Pancreas (tissue), 10 donors: ENCODE measurements around the gene CCDC12. TPM values are rescaled to one million over a fixed set of nuclear protein-coding genes. Genes with fewer than 3 reads are reported as not detected.

ENCODE experiments used
- ATAC-seq, 4 donors: fragments of 200-7000 bp; cut with Tn5 transposase; one replicate each; pipeline versions ENCODE4 v1.8.0 to v1.9.1; 2020; ENCODE audit warnings: mild to moderate bottlenecking in 4 of 4, moderate library complexity in 4 of 4
- DNase-seq, 6 donors: peaks; one replicate each; pipeline ENCODE4 v3.0.0-alpha.2; 2020
- FAIRE-seq: peaks from 2 replicates; lab custom pipeline; 2012; peaks lifted over from hg19 to GRCh38; lab: Jason Lieb, UNC
- H3K27ac ChIP-seq, 4 donors: fragments of 200-600 bp; sonication (generic); 1 replicate in 3 of 4; 2 replicates in 1 of 4; pipeline versions ENCODE4 v1.5.0 to v1.8.0; 2020
- H3K27me3 ChIP-seq, 4 donors: fragments of 200-600 bp; one replicate each; pipeline ENCODE4 v1.8.0; 2021
- H3K36me3 ChIP-seq, 3 donors: fragments of 200-600 bp; sonication (generic) in 1 of 3; one replicate each; pipeline versions ENCODE4 v1.5.0 to v1.8.0; 2020 to 2021
- H3K4me1 ChIP-seq, 3 donors: fragments of 200-600 bp; one replicate each; pipeline ENCODE4 v1.8.0; 2021
- H3K4me3 ChIP-seq, 4 donors: fragments of 200-600 bp; sonication (generic) in 2 of 4; one replicate each; pipeline versions ENCODE4 v1.5.0 to v1.8.0; 2020 to 2021
- H3K9me3 ChIP-seq, 4 donors: fragments of 200-600 bp; one replicate each; pipeline ENCODE4 v1.8.0; 2021
- WGBS, 2 donors: extraction: QIAGEN DNeasy Blood & Tissue Kit; methylation state at CpG; one replicate each; pipeline ENCODE4 v1.1.7; 2013; 5-methylcytosine and 5-hydroxymethylcytosine counted together
- intact Hi-C, 3 donors: fragments of 100-400 bp; cut with DNase I; formaldehyde crosslinking; loops; one replicate each; pipeline versions ENCODE4 v1.11.1 to v1.14.2; 2022
- polyA plus RNA-seq, 2 donors: library from polyadenylated mRNA; stranded (reverse); fragments of 200-250 nt; gene quantifications; one replicate each; pipeline ENCODE4 v1.2.3, GENCODE V29; 2013
- total RNA-seq, 6 donors: library from RNA; stranded (reverse); fragmentation: NEBNext Ultra II Directional in 4 of 6; extraction: Animal tissue kit (Norgen Biotek cat#: 25700) in 4 of 6; gene quantifications; one replicate each; pipeline versions ENCODE4 v1.2.1 to v1.2.4, GENCODE V29; 2021 to 2023
- TF ChIP-seq, protein P1 (sequence below), 4 donors: fragments of 200-600 bp; sonication (generic) in 3 of 4; IDR thresholded peaks; one replicate each; pipeline versions ENCODE4 v1.5.0 to v1.8.0; 2021; ENCODE audit warnings: antibody characterized with exemption in 4 of 4
- donor health status: healthy with polysubstance abuse.
- donor health status: DM: no; HTN: no; CAD: no; lungs with moderate emphysema.
- donor health status: DM: no; HTN: no; CAD: no.
- donor health status: control.
- donor health status: control.
- donor health status: Bipolar disorder and iron deficiency.
- donor health status: DM: yes; HTN: yes; CAD: no.
- donor health status: DM: no; HTN: no; CAD: no.
- donor health status: DM: no; HTN: no; CAD: no.
- donor health status: DM: yes; HTN: yes; CAD: no.

Gene CCDC12
- total and polyA plus RNA-seq, 8 donors, result 20.7 to 82.8 (median 24.9) TPM

GRCh38 chr3:46930945-46931403 is 45.6 kb downstream of the CCDC12 start:
- FAIRE-seq, result no peak
- Histone ChIP-seq H3K4me1 (peaks cover 72 to 81% (median 74%) of the 10 kb centered on the region in 3 donors), H3K4me3 (no peak overlapping the region), H3K9me3 (no peaks in the 10 kb centered on the region), H3K27ac (peak overlapping the region; percentile 60 to 76 (median 67)), H3K27me3 (no peaks in the 10 kb centered on the region), H3K36me3 (no peaks in the 10 kb centered on the region)
- WGBS, 2 donors, result 17 to 18% methylated on average over 3 of the region's 3 CpGs
- intact Hi-C loops, result no loop called here
- TF ChIP-seq, protein P1, sequence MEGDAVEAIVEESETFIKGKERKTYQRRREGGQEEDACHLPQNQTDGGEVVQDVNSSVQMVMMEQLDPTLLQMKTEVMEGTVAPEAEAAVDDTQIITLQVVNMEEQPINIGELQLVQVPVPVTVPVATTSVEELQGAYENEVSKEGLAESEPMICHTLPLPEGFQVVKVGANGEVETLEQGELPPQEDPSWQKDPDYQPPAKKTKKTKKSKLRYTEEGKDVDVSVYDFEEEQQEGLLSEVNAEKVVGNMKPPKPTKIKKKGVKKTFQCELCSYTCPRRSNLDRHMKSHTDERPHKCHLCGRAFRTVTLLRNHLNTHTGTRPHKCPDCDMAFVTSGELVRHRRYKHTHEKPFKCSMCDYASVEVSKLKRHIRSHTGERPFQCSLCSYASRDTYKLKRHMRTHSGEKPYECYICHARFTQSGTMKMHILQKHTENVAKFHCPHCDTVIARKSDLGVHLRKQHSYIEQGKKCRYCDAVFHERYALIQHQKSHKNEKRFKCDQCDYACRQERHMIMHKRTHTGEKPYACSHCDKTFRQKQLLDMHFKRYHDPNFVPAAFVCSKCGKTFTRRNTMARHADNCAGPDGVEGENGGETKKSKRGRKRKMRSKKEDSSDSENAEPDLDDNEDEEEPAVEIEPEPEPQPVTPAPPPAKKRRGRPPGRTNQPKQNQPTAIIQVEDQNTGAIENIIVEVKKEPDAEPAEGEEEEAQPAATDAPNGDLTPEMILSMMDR (IDR thresholded peaks at IDR 0.05), result no peak
- peak in 4 of 6 donors; percentile 38 to 54 (median 40) for DNase-seq
- peak in 3 of 4 donors; percentile 5 to 43 (median 38) for ATAC-seq

- Histone ChIP-seq H3K4me1 (peaks cover 66 to 75% (median 69%) of the 10 kb centered on the region in 3 donors), H3K36me3 (peaks cover 0 to 3% (median 0%) of the 10 kb centered on the region in 3 donors), H3K4me3 (no peak overlapping the region), H3K9me3 (no peaks in the 10 kb centered on the region), H3K27ac (peak overlapping the region; percentile 60 to 76 (median 67)), H3K27me3 (no peaks in the 10 kb centered on the region)
- intact Hi-C loops, result no loop called here
- WGBS, 2 donors, result 54 to 59% methylated on average over 9 of the region's 9 CpGs
- peak in 4 of 6 donors; percentile 9 to 54 (median 44) for DNase-seq
- peak in 2 of 4 donors; percentile 44 to 47 for ATAC-seq
- FAIRE-seq, result no peak
- TF ChIP-seq, protein P1 (IDR thresholded peaks at IDR 0.05), result no peak
Observed at GRCh38 chr3:46930166-46930944, 46.2 kb downstream of the CCDC12 start.

- TF ChIP-seq, protein P1 (IDR thresholded peaks at IDR 0.05), result no peak
- Histone ChIP-seq H3K36me3 (peaks cover 0 to 14% (median 6%) of the 10 kb centered on the region in 3 donors), H3K4me3 (no peak overlapping the region), H3K27ac (peak overlapping the region; percentile 28 to 76 (median 52)), H3K9me3 (no peaks in the 10 kb centered on the region), H3K4me1 (peaks cover 55 to 64% (median 59%) of the 10 kb centered on the region in 3 donors), H3K27me3 (no peaks in the 10 kb centered on the region)
- intact Hi-C loops, result loop anchor here in 1 of 3 donors (5.0 to 10.0 kb wide), 2 partner anchors 68 to 395 kb away; no protein-coding TSS in a partner anchor
- DNase-seq (peak; percentile 63 to 82 (median 80)), ATAC-seq (peak; percentile 71 to 82 (median 77)), FAIRE-seq (no peak)
- WGBS, 2 donors, result 8 to 29% methylated on average over 2 of the region's 2 CpGs
Observed at GRCh38 chr3:46929324-46929723, 47.2 kb downstream of the CCDC12 start.

DNA sequence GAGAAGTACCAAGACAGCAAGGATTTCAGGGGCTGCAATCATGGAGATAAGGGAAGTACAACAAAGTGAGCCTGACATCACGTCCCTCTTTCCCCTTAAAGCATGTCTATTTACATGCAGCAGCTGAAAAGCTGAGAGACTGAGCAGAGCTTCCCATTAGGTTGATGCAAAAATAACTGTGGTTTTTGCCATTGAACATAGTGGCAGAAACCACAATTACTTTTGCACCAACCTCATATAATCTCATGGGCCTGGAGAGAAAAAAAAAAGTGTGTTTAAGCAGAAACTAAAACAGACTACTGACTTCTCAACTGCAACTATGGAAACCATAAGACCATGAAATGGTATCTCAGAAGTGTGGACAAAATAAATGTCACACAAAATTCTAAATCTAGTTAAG is 48.3 kb downstream of the CCDC12 start:
- H3K36me3 ChIP-seq, result peaks cover 0 to 21% (median 6%) of the 10 kb centered on the region in 3 donors
- TF ChIP-seq, protein P1 (IDR thresholded peaks at IDR 0.05), result no peak
- H3K27ac ChIP-seq, result peak overlapping the region in 2 of 4 donors; percentile 62 to 76
- H3K9me3 ChIP-seq, result no peaks in the 10 kb centered on the region
- FAIRE-seq (no peak), DNase-seq (no peak), ATAC-seq (no peak)
- peaks cover 45 to 54% (median 48%) of the 10 kb centered on the region in 3 donors for H3K4me1 ChIP-seq
- intact Hi-C loops, result loop anchor here in 1 of 3 donors (5.0 to 10.0 kb wide), 2 partner anchors 69 to 397 kb away; no protein-coding TSS in a partner anchor
- 86 to 96% methylated on average over 1 of the region's 1 CpG for WGBS, 2 donors
- no peak overlapping the region for H3K4me3 ChIP-seq
- no peaks in the 10 kb centered on the region for H3K27me3 ChIP-seq
